Esophagus muscularis mucosa (tissue), 4 donors: ENCODE measurements around the gene GALK1. TPM values are rescaled to one million over a fixed set of nuclear protein-coding genes. Genes with fewer than 3 reads are reported as not detected.

Source experiments
- DNase-seq: peaks from one replicate; pipeline ENCODE4 v3.0.0-alpha.2; 2017; ENCODE audit errors: extremely low spot score
- H3K27ac ChIP-seq, 4 donors: fragments of 200-600 bp; sonication (generic); replicated peaks in 1 of 4; 1 replicate in 3 of 4; 2 replicates in 1 of 4; pipeline ENCODE4 v1.5.1; 2016 to 2019; ENCODE audit warnings: mild to moderate bottlenecking in 1 of 4
- H3K27me3 ChIP-seq, 4 donors: fragments of 200-600 bp; sonication (generic); one replicate each; pipeline versions ENCODE4 v1.5.1 to v1.6.0; 2016 to 2019
- H3K36me3 ChIP-seq, 4 donors: fragments of 200-600 bp; sonication (generic); one replicate each; pipeline ENCODE4 v1.5.1; 2016 to 2019
- H3K4me1 ChIP-seq, 4 donors: fragments of 200-600 bp; sonication (generic); one replicate each; pipeline ENCODE4 v1.5.1; 2016 to 2019
- H3K4me3 ChIP-seq, 4 donors: fragments of 200-600 bp; sonication (generic); 1 replicate in 2 of 4; 2 replicates in 2 of 4; pipeline ENCODE4 v1.5.1; 2016 to 2019; ENCODE audit warnings: mild to moderate bottlenecking in 4 of 4, moderate library complexity in 1 of 4
- H3K9me3 ChIP-seq, 4 donors: fragments of 200-600 bp; sonication (generic); 1 replicate in 3 of 4; 2 replicates in 1 of 4; pipeline ENCODE4 v1.5.1; 2016 to 2019
- CTCF ChIP-seq, 3 experiments: fragments of 200-600 bp in 2 of 3; fragments of 450-650 bp in 1 of 3; sonication (generic) in 2 of 3; IDR thresholded peaks; one replicate each; pipeline ENCODE4 v1.5.1; 2017 to 2019; ENCODE audit warnings: antibody characterized with exemption in 3 of 3, mild to moderate bottlenecking in 2 of 3, moderate library complexity in 1 of 3
- EP300 ChIP-seq: sonication (generic); formaldehyde crosslinking; IDR thresholded peaks from one replicate; pipeline ENCODE4 v1.6.1; 2017; ENCODE audit warnings: antibody characterized with exemption
- POLR2A ChIP-seq: fragments of 450-650 bp; IDR thresholded peaks from one replicate; pipeline ENCODE4 v1.6.1; 2017; ENCODE audit warnings: antibody characterized with exemption, moderate library complexity, mild to moderate bottlenecking, low read depth
- POLR2AphosphoS5 ChIP-seq, 2 donors: sonication (generic); formaldehyde crosslinking; IDR thresholded peaks; one replicate each; pipeline ENCODE4 v1.6.1; 2017; ENCODE audit warnings: antibody characterized with exemption in 2 of 2
- WGBS: methylation state at CpG from one replicate; pipeline ENCODE4 v1.1.5; 2018; 5-methylcytosine and 5-hydroxymethylcytosine counted together
- intact Hi-C: fragments of 100-400 bp; cut with DNase I; formaldehyde crosslinking; loops from one replicate; pipeline ENCODE4 v1.15.1; 2023
- total RNA-seq, 4 donors: library from RNA; depleted of rRNA; stranded (reverse); fragments of >200 nt; gene quantifications; one replicate each; pipeline versions ENCODE4 v1.1.0 to v1.2.1, GENCODE V29; 2016

The GALK1 gene
- total RNA-seq, 4 donors from 2014 or later: 16.9 to 34.1 (median 24.4) TPM

GRCh38 chr17:75799402-75799801 lies 34.4 kb upstream of the GALK1 start:
- peaks cover 8 to 54% (median 44%) of the 10 kb centered on the region in 4 donors for H3K36me3 ChIP-seq
- no peaks in the 10 kb centered on the region for H3K4me1 ChIP-seq
- H3K27me3 ChIP-seq: no peaks in the 10 kb centered on the region
- DNase-seq: no peak
- WGBS: 85% methylated on average over 4 of the region's 4 CpGs
- H3K9me3 ChIP-seq: no peaks in the 10 kb centered on the region
- H3K4me3 ChIP-seq: no peak overlapping the region
- H3K27ac ChIP-seq: no peak overlapping the region
- no peak for TF ChIP-seq POLR2A
- TF ChIP-seq POLR2AphosphoS5 (IDR thresholded peaks at IDR 0.05): no peak
- no peak for TF ChIP-seq EP300
- no peak for TF ChIP-seq CTCF (IDR thresholded peaks at IDR 0.05)
- intact Hi-C loops: no loop called here

- no peak overlapping the region for H3K27ac ChIP-seq
- peaks cover 8 to 68% (median 45%) of the 10 kb centered on the region in 4 donors for H3K36me3 ChIP-seq
- intact Hi-C loops: no loop called here
- 95% methylated on average over 8 of the region's 8 CpGs for WGBS
- peaks cover 0 to 11% (median 5%) of the 10 kb centered on the region in 4 donors for H3K4me1 ChIP-seq
- H3K27me3 ChIP-seq: no peaks in the 10 kb centered on the region
- no peak overlapping the region for H3K4me3 ChIP-seq
- no peaks in the 10 kb centered on the region for H3K9me3 ChIP-seq
- DNase-seq: no peak
- TF ChIP-seq EP300 (no peak), POLR2A (no peak), CTCF (IDR thresholded peaks at IDR 0.05) (no peak), POLR2AphosphoS5 (IDR thresholded peaks at IDR 0.05) (no peak)
Measured at GRCh38 chr17:75795820-75796607, 31.0 kb upstream of the GALK1 start.

- H3K9me3 ChIP-seq: no peaks in the 10 kb centered on the region
- H3K27me3 ChIP-seq: no peaks in the 10 kb centered on the region
- H3K4me1 ChIP-seq: peaks cover 0 to 30% (median 14%) of the 10 kb centered on the region in 4 donors
- TF ChIP-seq CTCF (IDR thresholded peaks at IDR 0.05): no peak
- no peak for TF ChIP-seq POLR2AphosphoS5 (IDR thresholded peaks at IDR 0.05)
- TF ChIP-seq POLR2A: no peak
- TF ChIP-seq EP300: no peak
- H3K36me3 ChIP-seq: peaks cover 0 to 43% (median 23%) of the 10 kb centered on the region in 4 donors
- no peak for DNase-seq
- intact Hi-C loops: no loop called here
- 87% methylated on average over 1 of the region's 1 CpG for WGBS
- H3K27ac ChIP-seq: no peak overlapping the region
- no peak overlapping the region for H3K4me3 ChIP-seq
Measured at GRCh38 chr17:75793460-75793859, 28.5 kb upstream of the GALK1 start.

- Histone ChIP-seq H3K4me3 (no peak overlapping the region), H3K9me3 (no peaks in the 10 kb centered on the region), H3K4me1 (peaks cover 11 to 51% (median 31%) of the 10 kb centered on the region in 4 donors), H3K27ac (no peak overlapping the region), H3K27me3 (no peaks in the 10 kb centered on the region), H3K36me3 (peaks cover 0 to 29% (median 10%) of the 10 kb centered on the region in 4 donors)
- DNase-seq: no peak
- WGBS: 88% methylated on average over 6 of the region's 6 CpGs
- no peak for TF ChIP-seq EP300
- TF ChIP-seq CTCF (IDR thresholded peaks at IDR 0.05): no peak
- no peak for TF ChIP-seq POLR2AphosphoS5 (IDR thresholded peaks at IDR 0.05)
- TF ChIP-seq POLR2A: no peak
- intact Hi-C loops: no loop called here
Measured at GRCh38 chr17:75791254-75791653, 26.3 kb upstream of the GALK1 start.
